Liver (tissue), 9 donors: ENCODE data around the gene GATA3. TPM values are rescaled to one million over a fixed set of nuclear protein-coding genes. Genes with fewer than 3 reads are reported as not detected.

ENCODE experiments used
- DNase-seq: peaks from one replicate; pipeline ENCODE4 v3.0.0-alpha.2; 2017; ENCODE audit warnings: low spot score
- H3K27ac ChIP-seq, 2 donors: one replicate each; pipeline ENCODE4 v1.7.0; 2013; ENCODE audit warnings: inconsistent platforms in 2 of 2, low read length in 2 of 2, control low read depth in 1 of 2, low read depth in 1 of 2, mild to moderate bottlenecking in 1 of 2
- H3K27me3 ChIP-seq, 4 donors: one replicate each; pipeline versions ENCODE4 v1.6.1 to v1.7.0; 2013; ENCODE audit warnings: low read length in 3 of 4, inconsistent platforms in 1 of 4, mild to moderate bottlenecking in 1 of 4, moderate library complexity in 1 of 4; ENCODE audit not compliant: control insufficient read depth in 4 of 4, insufficient read depth in 4 of 4
- H3K36me3 ChIP-seq, 4 donors: one replicate each; pipeline versions ENCODE4 v1.6.1 to v1.7.0; 2013; ENCODE audit warnings: low read length in 3 of 4, mild to moderate bottlenecking in 3 of 4, low read depth in 1 of 4, moderate library complexity in 1 of 4; ENCODE audit not compliant: control insufficient read depth in 4 of 4, insufficient read depth in 3 of 4
- H3K4me1 ChIP-seq, 4 donors: one replicate each; pipeline versions ENCODE4 v1.6.1 to v1.7.0; 2013; ENCODE audit warnings: low read length in 3 of 4, mild to moderate bottlenecking in 3 of 4, moderate library complexity in 1 of 4; ENCODE audit not compliant: control insufficient read depth in 4 of 4, insufficient read depth in 4 of 4
- H3K4me3 ChIP-seq, 3 donors: one replicate each; pipeline versions ENCODE4 v1.6.1 to v1.7.0; 2013; ENCODE audit warnings: low read length in 3 of 3, control low read depth in 1 of 3, low read depth in 1 of 3, mild to moderate bottlenecking in 1 of 3
- H3K9ac ChIP-seq, 2 donors: one replicate each; pipeline ENCODE4 v1.7.0; 2013; ENCODE audit warnings: low read length in 2 of 2, mild to moderate bottlenecking in 2 of 2, moderate library complexity in 2 of 2, control low read depth in 1 of 2, low read depth in 1 of 2
- H3K9me3 ChIP-seq, 4 donors: one replicate each; pipeline versions ENCODE4 v1.6.1 to v1.7.0; 2013; ENCODE audit warnings: low read length in 3 of 4; ENCODE audit not compliant: control insufficient read depth in 4 of 4
- ATF3 ChIP-seq: IDR thresholded peaks from 2 replicates; pipeline ENCODE4 v1.6.1; 2016; ENCODE audit warnings: antibody characterized with exemption
- CTCF ChIP-seq: fragments of 150-350 bp; IDR thresholded peaks from 2 replicates; pipeline ENCODE4 v1.5.1; 2017; ENCODE audit warnings: improper control_type of control experiment, low read depth, low read length; ENCODE audit not compliant: missing input control
- EGR1 ChIP-seq, 2 donors: IDR thresholded peaks; 2 replicates each; pipeline ENCODE4 v1.6.1; 2016 to 2018; ENCODE audit warnings: antibody characterized with exemption in 2 of 2, low read depth in 2 of 2
- FOXA1 ChIP-seq: IDR thresholded peaks from 2 replicates; pipeline ENCODE4 v1.6.1; 2016; ENCODE audit warnings: antibody characterized with exemption
- FOXA2 ChIP-seq: IDR thresholded peaks from 2 replicates; pipeline ENCODE4 v1.6.1; 2016; ENCODE audit warnings: antibody characterized with exemption
- GABPA ChIP-seq, 2 donors: IDR thresholded peaks in 1 of 2; conservative IDR thresholded peaks in 1 of 2; 2 replicates each; pipeline ENCODE4 v1.6.1; 2016; ENCODE audit warnings: antibody characterized with exemption in 2 of 2, mild to moderate bottlenecking in 1 of 2, moderate library complexity in 1 of 2
- HNF4A ChIP-seq, 2 donors: conservative IDR thresholded peaks; 2 replicates each; pipeline ENCODE4 v1.6.1; 2016; ENCODE audit warnings: antibody characterized with exemption in 2 of 2, mild to moderate bottlenecking in 2 of 2
- HNF4G ChIP-seq: IDR thresholded peaks from 2 replicates; pipeline ENCODE4 v1.6.1; 2016; ENCODE audit warnings: antibody characterized with exemption
- JUND ChIP-seq, 2 donors: IDR thresholded peaks; 2 replicates each; pipeline ENCODE4 v1.6.1; 2016; ENCODE audit warnings: antibody characterized with exemption in 2 of 2
- MAX ChIP-seq: IDR thresholded peaks from 2 replicates; pipeline ENCODE4 v1.6.1; 2016; ENCODE audit warnings: antibody characterized with exemption
- NR2F2 ChIP-seq: IDR thresholded peaks from 2 replicates; pipeline ENCODE4 v1.6.1; 2016; ENCODE audit warnings: antibody characterized with exemption
- RAD21 ChIP-seq, 2 donors: IDR thresholded peaks; 2 replicates each; pipeline ENCODE4 v1.6.1; 2016; ENCODE audit warnings: antibody characterized with exemption in 2 of 2, mild to moderate bottlenecking in 2 of 2
- REST ChIP-seq: IDR thresholded peaks from 2 replicates; pipeline ENCODE4 v1.6.1; 2016; ENCODE audit warnings: antibody characterized with exemption, mild to moderate bottlenecking
- RXRA ChIP-seq, 2 donors: IDR thresholded peaks; 2 replicates each; pipeline ENCODE4 v1.6.1; 2017 to 2018; ENCODE audit warnings: antibody characterized with exemption in 2 of 2, mild to moderate bottlenecking in 1 of 2
- SP1 ChIP-seq: IDR thresholded peaks from 2 replicates; pipeline ENCODE4 v1.6.1; 2018; ENCODE audit warnings: antibody characterized with exemption, mild to moderate bottlenecking
- TAF1 ChIP-seq: conservative IDR thresholded peaks from 2 replicates; pipeline ENCODE4 v1.6.1; 2016; ENCODE audit warnings: antibody characterized with exemption, mild to moderate bottlenecking
- YY1 ChIP-seq: IDR thresholded peaks from 2 replicates; pipeline ENCODE4 v1.6.1; 2016; ENCODE audit warnings: antibody characterized with exemption, mild to moderate bottlenecking
- ZBTB33 ChIP-seq: IDR thresholded peaks from 2 replicates; pipeline ENCODE4 v1.6.1; 2016; ENCODE audit warnings: antibody characterized with exemption
- WGBS: extraction: QIAGEN DNeasy Blood & Tissue Kit; methylation state at CpG from one replicate; pipeline ENCODE4 v1.1.7; 2013; 5-methylcytosine and 5-hydroxymethylcytosine counted together
- polyA plus RNA-seq, 2 donors: library from polyadenylated mRNA; stranded (reverse) in 1 of 2; unstranded in 1 of 2; fragments of 200-250 nt in 1 of 2; fragments of >200 nt in 1 of 2; fragmentation: Nextera tagmentation in 1 of 2; extraction: Ambion mirVana in 1 of 2; gene quantifications; one replicate each; pipeline versions ENCODE4 v1.2.1 to v1.2.3, GENCODE V29; 2013 to 2015
- total RNA-seq, 2 donors: library from RNA; depleted of rRNA; stranded (reverse); fragments of >200 nt; gene quantifications; one replicate each; pipeline ENCODE4 v1.2.3, GENCODE V29; 2014
- donor health status: healthy.
- donor health status: healthy.
- donor health status: healthy.
- donor health status: healthy.
- donor health status: healthy.

GATA3 gene
- total and polyA plus RNA-seq, 4 donors, result 0.08 to 0.51 (median 0.21) TPM

- peaks cover 2 to 9% (median 9%) of the 10 kb centered on the region in 4 donors for H3K36me3 ChIP-seq
- TF ChIP-seq RAD21 (IDR thresholded peaks at IDR 0.05), result no peak
- TF ChIP-seq GABPA (IDR thresholded peaks at IDR 0.05 in 1 of 2, conservative IDR thresholded peaks at IDR 0.05 in 1 of 2), result no peak
- no peak for TF ChIP-seq NR2F2
- no peak for TF ChIP-seq TAF1
- no peak for TF ChIP-seq CTCF
- no peak for TF ChIP-seq HNF4A (conservative IDR thresholded peaks at IDR 0.05)
- TF ChIP-seq RXRA (IDR thresholded peaks at IDR 0.05), result no peak
- TF ChIP-seq YY1, result no peak
- no peak for TF ChIP-seq JUND (IDR thresholded peaks at IDR 0.05)
- TF ChIP-seq MAX, result no peak
- TF ChIP-seq SP1, result no peak
- no peak for TF ChIP-seq ATF3
- no peak for TF ChIP-seq ZBTB33
- no peak for TF ChIP-seq EGR1 (IDR thresholded peaks at IDR 0.05; ENCODE audit: low read depth in 2 of 2)
- no peak for TF ChIP-seq FOXA2
- TF ChIP-seq REST, result no peak
- no peak for TF ChIP-seq HNF4G
- no peak overlapping the region for H3K4me3 ChIP-seq
- DNase-seq, result no peak
- H3K4me1 ChIP-seq, result no peaks in the 10 kb centered on the region
- peaks cover 0 to 2% (median under 1%) of the 10 kb centered on the region in 4 donors for H3K9me3 ChIP-seq
- no peak overlapping the region for H3K9ac ChIP-seq
- no peaks in the 10 kb centered on the region for H3K27me3 ChIP-seq
- WGBS, result 98% methylated on average over 38 of the region's 38 CpGs
- no peak overlapping the region for H3K27ac ChIP-seq
Observed at GRCh38 chr10:8009031-8009430, 45.5 kb upstream of the GATA3 start.

GRCh38 chr10:8013006-8013405, 41.5 kb upstream of the GATA3 start:
- no peak overlapping the region for H3K27ac ChIP-seq
- H3K36me3 ChIP-seq, result peaks cover 5 to 26% (median 20%) of the 10 kb centered on the region in 4 donors
- no peak overlapping the region for H3K4me3 ChIP-seq
- no peaks in the 10 kb centered on the region for H3K4me1 ChIP-seq
- DNase-seq, result no peak
- WGBS, result 97% methylated on average over 1 of the region's 1 CpG
- H3K9ac ChIP-seq, result no peak overlapping the region
- no peaks in the 10 kb centered on the region for H3K27me3 ChIP-seq
- no peaks in the 10 kb centered on the region for H3K9me3 ChIP-seq
- TF ChIP-seq FOXA1 (no peak), RAD21 (IDR thresholded peaks at IDR 0.05) (no peak), HNF4G (no peak), FOXA2 (no peak), SP1 (no peak), EGR1 (IDR thresholded peaks at IDR 0.05; ENCODE audit: low read depth in 2 of 2) (no peak), TAF1 (no peak), CTCF (no peak), YY1 (no peak), RXRA (IDR thresholded peaks at IDR 0.05) (no peak), REST (no peak), NR2F2 (no peak), GABPA (IDR thresholded peaks at IDR 0.05 in 1 of 2, conservative IDR thresholded peaks at IDR 0.05 in 1 of 2) (no peak), JUND (IDR thresholded peaks at IDR 0.05) (no peak)
